Endothelial cell of umbilical vein (primary cell): ENCODE results near the gene DLGAP1. TPM values are rescaled to one million over a fixed set of nuclear protein-coding genes. Genes with fewer than 3 reads are reported as not detected.

Source experiments
- BruUV-seq: library from RNA; stranded (reverse); fragments of 400-500 nt; replicated peaks from 2 replicates; lab custom pipeline; 2021; lab: Mats Ljungman, UMichigan
- CTCF ChIA-PET: fragments of 300-600, 350-600 bp; sonication (Branson Sonifier 250); formaldehyde crosslinking; loops from one replicate; lab custom pipeline; 2021; ENCODE audit warnings: antibody characterized with exemption, inconsistent platforms; lab: Charles Lee
- POLR2A ChIA-PET: fragments of 300-600, 350-600 bp; sonication (Branson Sonifier 250); formaldehyde crosslinking; loops from one replicate; lab custom pipeline; 2021; ENCODE audit warnings: antibody characterized with exemption, inconsistent platforms; lab: Charles Lee
- DNase-seq: peaks from one replicate; pipeline ENCODE4 v3.0.0-alpha.2; 2011; ENCODE audit warnings: low read depth, low spot score
- FAIRE-seq: peaks from 2 replicates; lab custom pipeline; 2011; peaks lifted over from hg19 to GRCh38; lab: Jason Lieb, UNC
- H2AFZ ChIP-seq: 2 replicates; pipeline ENCODE4 v1.6.0; 2012; ENCODE audit warnings: low read depth, low read length, control low read depth, inconsistent platforms
- H3K27ac ChIP-seq: 2 replicates; pipeline ENCODE4 v1.5.1; 2011; ENCODE audit warnings: low read depth, mild to moderate bottlenecking, control low read depth, low read length, moderate library complexity; ENCODE audit not compliant: insufficient read depth
- H3K27me3 ChIP-seq, 2 experiments: 2 replicates each; pipeline versions ENCODE4 v1.6.0 to v1.6.1; 2011; ENCODE audit warnings: low read length in 2 of 2, mixed read lengths in 1 of 2; ENCODE audit not compliant: control insufficient read depth in 2 of 2, insufficient read depth in 2 of 2
- H3K36me3 ChIP-seq, 2 experiments: 2 replicates in 1 of 2; 3 replicates in 1 of 2; pipeline ENCODE4 v1.5.1; 2011; ENCODE audit warnings: low read length in 2 of 2, mild to moderate bottlenecking in 1 of 2, moderate library complexity in 1 of 2; ENCODE audit not compliant: control insufficient read depth in 2 of 2, insufficient read depth in 2 of 2; ENCODE audit errors: extremely low read depth in 1 of 2
- H3K4me1 ChIP-seq: 3 replicates; pipeline ENCODE4 v1.5.1; 2011; ENCODE audit warnings: mild to moderate bottlenecking, low read length; ENCODE audit not compliant: control insufficient read depth, insufficient read depth; ENCODE audit errors: extremely low read depth
- H3K4me2 ChIP-seq: 2 replicates; pipeline ENCODE4 v1.6.1; 2011; ENCODE audit warnings: low read length, control low read depth, mixed read lengths; ENCODE audit not compliant: insufficient read depth
- H3K4me3 ChIP-seq, 3 experiments: fragments of 200-600 bp in 1 of 3; sonication (generic), shearing (Covaris generic) in 1 of 3; replicated peaks in 1 of 3; 2 replicates each; pipeline ENCODE4 v1.5.1; 2011 to 2016; ENCODE audit warnings: control low read depth in 3 of 3, low read length in 3 of 3, mild to moderate bottlenecking in 2 of 3, inconsistent platforms in 1 of 3, low read depth in 1 of 3, moderate library complexity in 1 of 3; ENCODE audit not compliant: insufficient read depth in 1 of 3
- H3K79me2 ChIP-seq: 2 replicates; pipeline ENCODE4 v1.6.0; 2012; ENCODE audit warnings: low read length, inconsistent platforms; ENCODE audit not compliant: control insufficient read depth, insufficient read depth
- H3K9ac ChIP-seq: replicated peaks from 2 replicates; pipeline ENCODE3; 2011; ENCODE audit warnings: low read length, control low read depth; ENCODE audit not compliant: insufficient read depth; ENCODE audit errors: extremely low read depth
- H3K9me1 ChIP-seq: replicated peaks from 3 replicates; pipeline ENCODE4 v1.6.0; 2011; ENCODE audit warnings: mild to moderate bottlenecking, low read length; ENCODE audit not compliant: control insufficient read depth, insufficient read depth; ENCODE audit errors: extremely low read depth
- H3K9me3 ChIP-seq: replicated peaks from 2 replicates; pipeline ENCODE4 v1.5.1; 2012; ENCODE audit warnings: low read length, inconsistent platforms; ENCODE audit not compliant: control insufficient read depth, insufficient read depth
- H4K20me1 ChIP-seq: replicated peaks from 2 replicates; pipeline ENCODE3; 2011; ENCODE audit warnings: mild to moderate bottlenecking, low read length; ENCODE audit not compliant: control insufficient read depth, insufficient read depth; ENCODE audit errors: extremely low read depth
- EZH2 ChIP-seq: IDR thresholded peaks from 2 replicates; pipeline ENCODE4 v1.6.1; 2012; ENCODE audit warnings: borderline replicate concordance, low read depth, mild to moderate bottlenecking, moderate library complexity, low read length, inconsistent platforms; ENCODE audit not compliant: severe bottlenecking
- FOS ChIP-seq: IDR thresholded peaks from 2 replicates; pipeline ENCODE4 v1.6.1; 2011; ENCODE audit warnings: mild to moderate bottlenecking, low read length, moderate library complexity, borderline replicate concordance; ENCODE audit not compliant: insufficient read depth
- GATA2 ChIP-seq: IDR thresholded peaks from 2 replicates; pipeline ENCODE4 v1.7.0; 2011; ENCODE audit warnings: low read depth, mild to moderate bottlenecking, moderate library complexity, mixed read lengths, low read length; ENCODE audit not compliant: insufficient read length, insufficient read depth
- JUN ChIP-seq: IDR thresholded peaks from 2 replicates; pipeline ENCODE4 v1.6.1; 2011; ENCODE audit warnings: borderline replicate concordance, low read depth; ENCODE audit not compliant: insufficient read length, insufficient read depth
- MYC ChIP-seq: IDR thresholded peaks from one replicate; pipeline ENCODE4 v1.6.1; 2011; ENCODE audit warnings: mild to moderate bottlenecking, low read depth, low read length
- POLR2A ChIP-seq: IDR thresholded peaks from 2 replicates; pipeline ENCODE4 v1.6.1; 2012; ENCODE audit warnings: low read depth, mild to moderate bottlenecking, control low read depth, low read length
- POLR2AphosphoS5 ChIP-seq: IDR thresholded peaks from 2 replicates; pipeline ENCODE4 v1.6.1; 2012; ENCODE audit warnings: low read depth, mild to moderate bottlenecking, control low read depth, low read length, moderate library complexity; ENCODE audit not compliant: insufficient read depth
- dilution Hi-C: fragments of 300-500 bp; cut with MboI; formaldehyde crosslinking; loops from one replicate; pipeline ENCODE4 v1.15.0; 2019; ENCODE audit warnings: low sequenced_read_pairs; ENCODE audit not compliant: extremely low pct_ligation_motif_present
- intact Hi-C: fragments of 100-400 bp; cut with micrococcal nuclease; formaldehyde crosslinking; loops from one replicate; pipeline ENCODE4 v1.10.0; 2022
- polyA plus RNA-seq, 4 experiments: library from polyadenylated mRNA; depleted of rRNA in 3 of 4; stranded (reverse) in 3 of 4; unstranded in 1 of 4; fragments of >200 nt; gene quantifications; 2 replicates each; pipeline versions ENCODE4 v1.2.1 to v1.2.3, GENCODE V29; 2011 to 2012; ENCODE audit warnings: missing spikeins in 1 of 4
- total RNA-seq: library from RNA; stranded (reverse); gene quantifications from 2 replicates; pipeline ENCODE4 v1.2.3, GENCODE V29; 2021
- TF ChIP-seq, protein P1 (sequence below), 2 donors: IDR thresholded peaks; 1 replicate in 1 of 2; 2 replicates in 1 of 2; pipeline ENCODE4 v1.5.1; 2011; ENCODE audit warnings: low read length in 2 of 2, mild to moderate bottlenecking in 2 of 2, moderate library complexity in 2 of 2, control low read depth in 1 of 2, inconsistent platforms in 1 of 2, low read depth in 1 of 2; ENCODE audit not compliant: insufficient read depth in 1 of 2; ENCODE audit errors: extremely low read depth in 1 of 2
- TF ChIP-seq, protein P2 (sequence below): IDR thresholded peaks from 2 replicates; pipeline ENCODE4 v1.6.1; 2011; ENCODE audit not compliant: insufficient read depth, insufficient read length

The DLGAP1 gene
- total and polyA plus RNA-seq, 2 donors (not counting 3 experiments of a cell fraction or from before 2014, with no cell fraction given): 0.04 TPM; not detected in 1

DNA sequence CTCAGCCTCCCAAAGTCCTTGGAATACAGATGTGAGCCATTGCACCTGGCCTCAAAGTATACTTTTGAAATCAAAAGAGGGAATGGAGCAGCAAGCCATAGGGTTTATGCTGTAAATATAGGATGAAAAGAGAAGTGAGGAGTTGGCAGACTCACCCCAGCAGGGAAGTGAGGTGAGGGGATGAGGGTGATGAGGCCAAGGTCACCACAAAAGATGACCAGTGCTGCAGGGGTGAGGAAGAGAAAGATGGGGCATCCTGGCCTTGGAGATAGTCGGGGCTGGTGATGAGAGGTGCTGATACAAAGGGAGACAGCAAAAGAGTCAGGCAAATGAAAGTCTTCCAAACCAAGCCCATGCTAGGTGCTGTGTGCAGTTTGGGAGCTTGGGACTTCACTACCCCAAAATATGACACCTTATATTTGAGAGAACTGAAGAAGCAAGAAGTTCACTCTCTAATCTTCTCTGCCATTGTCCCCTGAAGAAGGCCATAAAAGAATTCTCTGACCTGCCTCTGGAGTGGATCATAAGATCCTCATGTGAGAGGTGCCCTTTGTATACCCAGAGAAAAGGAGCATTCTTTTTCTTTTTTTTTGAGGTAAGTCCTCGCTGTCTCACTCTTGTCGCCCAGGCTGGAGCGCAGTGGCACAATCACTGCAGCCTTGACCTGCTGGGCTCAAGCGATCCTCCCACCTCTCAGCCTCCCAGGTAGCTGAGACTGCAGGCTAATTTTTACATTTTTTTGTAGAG lies 974.1 kb downstream of the DLGAP1 start:
- POLR2A ChIA-PET: no interaction called here
- no TSS peak for BruUV-seq

DNA sequence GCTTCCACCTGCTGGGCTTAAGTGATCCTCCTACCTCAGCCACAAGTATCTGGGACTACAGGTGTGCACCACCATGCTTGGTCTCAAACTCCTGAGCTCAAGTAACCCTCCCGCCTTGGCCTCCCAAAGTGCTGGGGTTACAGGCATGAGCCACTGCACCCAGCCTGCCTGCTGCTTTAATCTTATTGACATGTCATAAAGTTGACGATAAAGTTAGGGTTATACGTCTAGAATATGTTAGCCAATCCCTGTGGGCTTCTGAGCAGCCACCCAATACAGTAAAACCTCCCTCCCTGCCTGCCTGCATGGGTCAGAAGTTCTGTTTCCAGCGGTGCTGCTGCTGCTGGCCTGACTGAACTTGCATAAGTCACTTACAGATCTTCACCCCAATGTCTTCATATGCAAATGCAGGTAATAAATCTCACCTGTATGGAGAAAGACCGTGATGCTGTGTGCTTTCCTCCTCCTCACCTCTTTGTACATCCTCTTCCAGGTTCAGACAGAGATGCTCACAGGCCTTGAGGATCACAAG lies 975.1 kb downstream of the DLGAP1 start:
- Histone ChIP-seq H3K4me2 (no peak overlapping the region), H3K36me3 (no peaks in the 10 kb centered on the region), H3K79me2 (no peaks in the 10 kb centered on the region), H4K20me1 (no peaks in the 10 kb centered on the region), H3K4me1 (peaks cover 4% of the 10 kb centered on the region), H2AFZ (no peak overlapping the region), H3K27ac (no peak overlapping the region), H3K27me3 (no peaks in the 10 kb centered on the region), H3K9ac (no peak overlapping the region), H3K4me3 (no peak overlapping the region), H3K9me1 (no peaks in the 10 kb centered on the region), H3K9me3 (no peaks in the 10 kb centered on the region)
- ChIA-PET POLR2A (no interaction called here), CTCF (no interaction called here)
- TF ChIP-seq, protein P1, sequence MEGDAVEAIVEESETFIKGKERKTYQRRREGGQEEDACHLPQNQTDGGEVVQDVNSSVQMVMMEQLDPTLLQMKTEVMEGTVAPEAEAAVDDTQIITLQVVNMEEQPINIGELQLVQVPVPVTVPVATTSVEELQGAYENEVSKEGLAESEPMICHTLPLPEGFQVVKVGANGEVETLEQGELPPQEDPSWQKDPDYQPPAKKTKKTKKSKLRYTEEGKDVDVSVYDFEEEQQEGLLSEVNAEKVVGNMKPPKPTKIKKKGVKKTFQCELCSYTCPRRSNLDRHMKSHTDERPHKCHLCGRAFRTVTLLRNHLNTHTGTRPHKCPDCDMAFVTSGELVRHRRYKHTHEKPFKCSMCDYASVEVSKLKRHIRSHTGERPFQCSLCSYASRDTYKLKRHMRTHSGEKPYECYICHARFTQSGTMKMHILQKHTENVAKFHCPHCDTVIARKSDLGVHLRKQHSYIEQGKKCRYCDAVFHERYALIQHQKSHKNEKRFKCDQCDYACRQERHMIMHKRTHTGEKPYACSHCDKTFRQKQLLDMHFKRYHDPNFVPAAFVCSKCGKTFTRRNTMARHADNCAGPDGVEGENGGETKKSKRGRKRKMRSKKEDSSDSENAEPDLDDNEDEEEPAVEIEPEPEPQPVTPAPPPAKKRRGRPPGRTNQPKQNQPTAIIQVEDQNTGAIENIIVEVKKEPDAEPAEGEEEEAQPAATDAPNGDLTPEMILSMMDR (IDR thresholded peaks at IDR 0.05; ENCODE audit: extremely low read depth in 1 of 2, insufficient read depth in 1 of 2, low read depth in 1 of 2, low read length in 2 of 2): no peak
- TF ChIP-seq MYC: no peak
- TF ChIP-seq, protein P2, sequence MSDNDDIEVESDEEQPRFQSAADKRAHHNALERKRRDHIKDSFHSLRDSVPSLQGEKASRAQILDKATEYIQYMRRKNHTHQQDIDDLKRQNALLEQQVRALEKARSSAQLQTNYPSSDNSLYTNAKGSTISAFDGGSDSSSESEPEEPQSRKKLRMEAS: no peak
- TF ChIP-seq EZH2: no peak
- TF ChIP-seq GATA2: no peak
- TF ChIP-seq POLR2AphosphoS5: no peak
- no peak for TF ChIP-seq JUN
- no peak for TF ChIP-seq POLR2A
- TF ChIP-seq FOS: no peak
- intact Hi-C loops: no loop called here
- dilution Hi-C loops: no loop called here
- no peak for DNase-seq
- FAIRE-seq: no peak
- BruUV-seq: no TSS peak

More for the DNA sequence above, 974.1 kb downstream of the DLGAP1 start:
- Histone ChIP-seq H3K9me1 (no peaks in the 10 kb centered on the region), H3K4me3 (no peak overlapping the region), H3K4me2 (no peak overlapping the region), H3K79me2 (no peaks in the 10 kb centered on the region), H3K4me1 (peaks cover 4% of the 10 kb centered on the region), H3K9me3 (no peaks in the 10 kb centered on the region), H2AFZ (no peak overlapping the region), H3K9ac (no peak overlapping the region), H4K20me1 (no peaks in the 10 kb centered on the region), H3K36me3 (no peaks in the 10 kb centered on the region), H3K27me3 (no peaks in the 10 kb centered on the region), H3K27ac (no peak overlapping the region)
- intact Hi-C loops: no loop called here
- no peak for DNase-seq
- dilution Hi-C loops: no loop called here
- CTCF ChIA-PET: interaction anchor here (0.5 to 1.6 kb wide), 18 partner anchors 8 to 791 kb away, joined by 3 to 17 read pairs (median 6); no protein-coding TSS in a partner anchor
- no peak for FAIRE-seq
- TF ChIP-seq MYC (no peak), JUN (no peak)
